Left forelimb (tissue), 1 donor: ENCODE measurements around the gene NCOA5.
"Not testable (repeated sequence)": the region's sequence is repeated elsewhere in the genome, so short reads cannot be mapped to it uniquely, and the experiment has no call there.

Experiments used
- DNase-seq: peaks from one replicate; pipeline ENCODE4 v3.0.0-alpha.2; 2018; ENCODE audit warnings: low spot score

Gene NCOA5

GRCh38 chr20:46091622-46092535 lies 2.1 kb upstream of the NCOA5 start:
- DNase-seq, result not testable (repeated sequence)

- DNase-seq, result no peak
These were observed 670 bp downstream of the NCOA5 start for GRCh38 chr20:46089167-46089416.

- no peak for DNase-seq
These were observed 1.2 kb downstream of the NCOA5 start for GRCh38 chr20:46088409-46089166.

GRCh38 chr20:46087161-46087560 lies 2.6 kb downstream of the NCOA5 start:
- DNase-seq, result no peak

- DNase-seq, result no peak
These were observed 4.4 kb downstream of the NCOA5 start for GRCh38 chr20:46085179-46085851.

- no peak for DNase-seq
These were observed 5.0 kb downstream of the NCOA5 start for GRCh38 chr20:46084805-46085178.

GRCh38 chr20:46083531-46084061 lies 6.2 kb downstream of the NCOA5 start:
- no peak for DNase-seq

- DNase-seq, result no peak
These were observed 6.7 kb downstream of the NCOA5 start for GRCh38 chr20:46083101-46083500.

GRCh38 chr20:46081074-46081473 lies 8.7 kb downstream of the NCOA5 start:
- no peak for DNase-seq

GRCh38 chr20:46078954-46079353 lies 10.8 kb downstream of the NCOA5 start:
- DNase-seq, result no peak

- DNase-seq, result no peak
These were observed 12.0 kb downstream of the NCOA5 start for GRCh38 chr20:46077642-46078305.

GRCh38 chr20:46076806-46077205 lies 13.0 kb downstream of the NCOA5 start:
- DNase-seq, result no peak

GRCh38 chr20:46074006-46074405 lies 15.8 kb downstream of the NCOA5 start:
- no peak for DNase-seq

GRCh38 chr20:46073443-46073842 lies 16.3 kb downstream of the NCOA5 start:
- no peak for DNase-seq

- no peak for DNase-seq
These were observed 16.7 kb downstream of the NCOA5 start for GRCh38 chr20:46073024-46073423.

- DNase-seq, result no peak
These were observed 18.2 kb downstream of the NCOA5 start for GRCh38 chr20:46071573-46071972.

- DNase-seq, result no peak
These were observed 19.4 kb downstream of the NCOA5 start for GRCh38 chr20:46070215-46070900.

- no peak for DNase-seq
These were observed 24.1 kb downstream of the NCOA5 start for GRCh38 chr20:46065691-46066090.

GRCh38 chr20:46065006-46065405 lies 24.8 kb downstream of the NCOA5 start:
- no peak for DNase-seq

- DNase-seq, result no peak
These were observed 26.1 kb downstream of the NCOA5 start for GRCh38 chr20:46063652-46064054.

- DNase-seq, result no peak
These were observed 26.6 kb downstream of the NCOA5 start for GRCh38 chr20:46063151-46063550.

- no peak for DNase-seq
These were observed 27.1 kb downstream of the NCOA5 start for GRCh38 chr20:46062621-46063020.
